Measurements from ENCODE around the gene PDYN.

The PDYN gene

GRCh38 chr20:2004171-2004570 lies 10.3 kb upstream of the PDYN start:
- Mint-ChIP-seq H3K4me3 (no peak overlapping the region), H3K36me3 (ENCODE audit: low read depth) (no peaks in the 10 kb centered on the region), H3K9me3 (no peaks in the 10 kb centered on the region), H3K27me3 (peaks cover 23% of the 10 kb centered on the region), H3K27ac (no peak overlapping the region), H3K4me1 (ENCODE audit: low read depth) (no peaks in the 10 kb centered on the region)
- intact Hi-C loops (cut with micrococcal nuclease), result no loop called here

GRCh38 chr20:2002365-2002764 lies 8.5 kb upstream of the PDYN start:
- no peak overlapping the region for H3K27ac Mint-ChIP-seq
- H3K36me3 Mint-ChIP-seq (ENCODE audit: low read depth), result no peaks in the 10 kb centered on the region
- intact Hi-C loops (cut with micrococcal nuclease), result no loop called here
- H3K4me1 Mint-ChIP-seq (ENCODE audit: low read depth), result no peaks in the 10 kb centered on the region
- peaks cover 29% of the 10 kb centered on the region for H3K27me3 Mint-ChIP-seq
- H3K4me3 Mint-ChIP-seq, result no peak overlapping the region
- H3K9me3 Mint-ChIP-seq, result no peaks in the 10 kb centered on the region

DNA sequence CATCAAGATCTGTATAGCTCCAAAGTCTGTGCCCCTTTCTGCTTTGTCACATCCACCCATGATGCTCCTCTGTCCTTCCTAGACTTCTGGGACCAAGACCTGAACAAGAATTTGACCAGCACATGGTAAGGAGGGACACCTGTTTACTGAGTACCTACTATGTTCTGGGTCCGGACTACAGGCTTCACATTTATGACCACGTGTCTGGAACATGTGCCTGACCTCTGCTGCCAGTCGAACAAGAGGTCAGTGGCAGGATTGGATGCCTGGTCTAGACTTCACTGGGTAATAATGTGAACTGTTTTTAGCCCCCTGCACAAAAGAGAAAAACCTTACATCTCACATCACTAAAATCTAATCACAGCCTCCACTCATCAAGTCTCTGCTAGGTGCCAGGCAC lies 7.3 kb upstream of the PDYN start:
- intact Hi-C loops (cut with micrococcal nuclease), result no loop called here
- no peak overlapping the region for H3K4me3 Mint-ChIP-seq
- H3K36me3 Mint-ChIP-seq (ENCODE audit: low read depth), result no peaks in the 10 kb centered on the region
- no peaks in the 10 kb centered on the region for H3K4me1 Mint-ChIP-seq (ENCODE audit: low read depth)
- H3K9me3 Mint-ChIP-seq, result no peaks in the 10 kb centered on the region
- peaks cover 34% of the 10 kb centered on the region for H3K27me3 Mint-ChIP-seq
- H3K27ac Mint-ChIP-seq, result no peak overlapping the region

GRCh38 chr20:2000285-2000684 lies 6.4 kb upstream of the PDYN start:
- intact Hi-C loops (cut with micrococcal nuclease), result no loop called here
- peaks cover 41% of the 10 kb centered on the region for H3K27me3 Mint-ChIP-seq
- no peaks in the 10 kb centered on the region for H3K36me3 Mint-ChIP-seq (ENCODE audit: low read depth)
- H3K27ac Mint-ChIP-seq, result no peak overlapping the region
- no peaks in the 10 kb centered on the region for H3K9me3 Mint-ChIP-seq
- no peak overlapping the region for H3K4me3 Mint-ChIP-seq
- no peaks in the 10 kb centered on the region for H3K4me1 Mint-ChIP-seq (ENCODE audit: low read depth)

- Mint-ChIP-seq H3K27ac (no peak overlapping the region), H3K36me3 (ENCODE audit: low read depth) (no peaks in the 10 kb centered on the region), H3K27me3 (peaks cover 50% of the 10 kb centered on the region), H3K4me3 (no peak overlapping the region), H3K4me1 (ENCODE audit: low read depth) (no peaks in the 10 kb centered on the region), H3K9me3 (no peaks in the 10 kb centered on the region)
- intact Hi-C loops (cut with micrococcal nuclease), result no loop called here
These were observed 4.9 kb upstream of the PDYN start for GRCh38 chr20:1998715-1999114.

DNA sequence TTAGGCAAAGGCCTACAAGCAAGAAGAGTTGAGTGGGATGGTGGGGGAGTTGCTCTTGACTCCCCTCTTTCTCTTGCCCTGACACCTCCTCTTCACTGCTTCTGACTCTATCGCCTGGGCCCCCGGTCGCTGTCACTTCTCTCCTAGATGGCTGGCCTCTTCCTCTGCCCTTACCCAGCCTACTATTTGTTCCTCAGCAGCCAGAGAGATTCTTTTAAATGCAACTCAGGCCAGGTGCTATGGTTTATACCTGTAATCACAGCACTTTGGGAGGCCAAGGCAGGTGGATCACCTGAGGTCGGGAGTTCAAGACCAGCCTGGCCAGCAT lies 4.3 kb upstream of the PDYN start:
- H3K9me3 Mint-ChIP-seq, result no peaks in the 10 kb centered on the region
- H3K4me1 Mint-ChIP-seq (ENCODE audit: low read depth), result no peaks in the 10 kb centered on the region
- H3K4me3 Mint-ChIP-seq, result no peak overlapping the region
- intact Hi-C loops (cut with micrococcal nuclease), result no loop called here
- H3K36me3 Mint-ChIP-seq (ENCODE audit: low read depth), result no peaks in the 10 kb centered on the region
- no peak overlapping the region for H3K27ac Mint-ChIP-seq
- H3K27me3 Mint-ChIP-seq, result peaks cover 56% of the 10 kb centered on the region

DNA sequence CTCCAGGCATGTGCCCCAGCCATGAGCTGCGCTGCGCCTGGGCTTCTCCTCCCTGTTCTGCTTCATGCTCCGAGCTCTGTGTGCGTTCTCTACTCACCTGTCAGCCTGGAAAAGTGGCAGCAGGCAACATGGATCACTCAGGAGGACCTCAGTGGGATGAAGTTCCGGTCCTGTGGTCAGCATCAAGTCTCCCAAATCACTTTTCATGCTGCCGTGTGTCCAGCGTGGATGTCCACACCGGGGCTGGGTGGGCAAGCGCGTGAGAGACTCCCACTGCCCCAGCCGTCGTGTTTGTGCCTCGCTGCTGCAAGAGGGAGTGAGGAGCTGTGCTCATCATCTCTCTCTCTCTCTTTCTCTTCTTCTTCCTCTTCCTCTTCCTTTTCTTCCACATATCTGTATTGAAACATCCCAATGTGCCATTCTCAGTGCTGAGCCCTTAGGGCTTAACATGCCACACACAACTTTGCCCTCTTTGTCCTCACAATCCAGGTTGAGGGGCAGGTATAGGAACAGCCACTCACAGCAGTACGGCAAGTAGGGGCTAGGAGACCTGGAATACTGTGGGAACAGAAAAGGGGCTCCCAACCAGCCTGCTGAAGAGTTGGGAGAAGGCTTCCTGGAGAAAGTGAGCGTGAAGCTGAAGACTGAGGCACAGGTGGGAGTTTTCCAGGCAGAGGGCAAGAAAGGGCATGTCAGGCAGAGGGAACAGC lies 3.8 kb upstream of the PDYN start:
- Mint-ChIP-seq H3K27me3 (peaks cover 59% of the 10 kb centered on the region), H3K4me1 (ENCODE audit: low read depth) (no peaks in the 10 kb centered on the region), H3K4me3 (no peak overlapping the region), H3K36me3 (ENCODE audit: low read depth) (no peaks in the 10 kb centered on the region), H3K9me3 (no peaks in the 10 kb centered on the region), H3K27ac (no peak overlapping the region)
- intact Hi-C loops (cut with micrococcal nuclease), result no loop called here

- Mint-ChIP-seq H3K9me3 (no peaks in the 10 kb centered on the region), H3K4me3 (no peak overlapping the region), H3K4me1 (ENCODE audit: low read depth) (no peaks in the 10 kb centered on the region), H3K27ac (no peak overlapping the region), H3K36me3 (ENCODE audit: low read depth) (no peaks in the 10 kb centered on the region), H3K27me3 (peaks cover 67% of the 10 kb centered on the region)
- intact Hi-C loops (cut with micrococcal nuclease), result loop anchor here (1.0 kb wide), 1 partner anchor 11 kb away; no protein-coding TSS in a partner anchor
These were observed 1.9 kb upstream of the PDYN start for GRCh38 chr20:1995531-1996310.

DNA sequence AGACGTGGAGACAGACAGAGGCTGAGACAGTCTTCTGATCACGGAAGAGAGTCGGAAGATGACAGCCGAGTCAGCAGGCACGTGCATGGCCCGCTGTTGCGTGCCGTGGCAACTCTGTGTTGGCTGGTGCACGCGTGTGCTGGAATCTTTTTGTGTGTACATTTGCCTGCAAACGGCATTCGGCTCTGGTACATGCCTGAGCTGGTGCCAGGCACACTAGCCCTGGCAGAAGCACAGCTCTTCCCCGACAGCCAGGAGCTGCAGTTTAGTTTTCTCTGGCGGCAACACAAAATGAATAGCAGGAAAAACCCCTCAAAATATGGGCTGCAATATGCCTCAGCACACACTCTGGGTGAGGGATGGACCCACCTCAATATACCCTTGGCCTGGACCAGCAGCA lies 769 bp upstream of the PDYN start:
- peaks cover 73% of the 10 kb centered on the region for H3K27me3 Mint-ChIP-seq
- no peaks in the 10 kb centered on the region for H3K9me3 Mint-ChIP-seq
- intact Hi-C loops (cut with micrococcal nuclease), result no loop called here
- H3K27ac Mint-ChIP-seq, result no peak overlapping the region
- H3K4me3 Mint-ChIP-seq, result no peak overlapping the region
- no peaks in the 10 kb centered on the region for H3K36me3 Mint-ChIP-seq (ENCODE audit: low read depth)
- no peaks in the 10 kb centered on the region for H3K4me1 Mint-ChIP-seq (ENCODE audit: low read depth)

GRCh38 chr20:1992359-1993110 lies 1.3 kb downstream of the PDYN start:
- no peaks in the 10 kb centered on the region for H3K36me3 Mint-ChIP-seq (ENCODE audit: low read depth)
- no peak overlapping the region for H3K4me3 Mint-ChIP-seq
- intact Hi-C loops (cut with micrococcal nuclease), result no loop called here
- no peaks in the 10 kb centered on the region for H3K4me1 Mint-ChIP-seq (ENCODE audit: low read depth)
- H3K27me3 Mint-ChIP-seq, result peaks cover 64% of the 10 kb centered on the region
- H3K9me3 Mint-ChIP-seq, result no peaks in the 10 kb centered on the region
- no peak overlapping the region for H3K27ac Mint-ChIP-seq

GRCh38 chr20:1987826-1988225 lies 6.0 kb downstream of the PDYN start:
- peaks cover 12% of the 10 kb centered on the region for H3K4me1 Mint-ChIP-seq (ENCODE audit: low read depth)
- H3K27ac Mint-ChIP-seq, result no peak overlapping the region
- no peak overlapping the region for H3K4me3 Mint-ChIP-seq
- intact Hi-C loops (cut with micrococcal nuclease), result no loop called here
- H3K36me3 Mint-ChIP-seq (ENCODE audit: low read depth), result no peaks in the 10 kb centered on the region
- no peaks in the 10 kb centered on the region for H3K9me3 Mint-ChIP-seq
- peaks cover 55% of the 10 kb centered on the region for H3K27me3 Mint-ChIP-seq

- H3K27ac Mint-ChIP-seq, result no peak overlapping the region
- intact Hi-C loops (cut with micrococcal nuclease), result no loop called here
- peaks cover 54% of the 10 kb centered on the region for H3K27me3 Mint-ChIP-seq
- H3K36me3 Mint-ChIP-seq (ENCODE audit: low read depth), result no peaks in the 10 kb centered on the region
- no peaks in the 10 kb centered on the region for H3K9me3 Mint-ChIP-seq
- H3K4me3 Mint-ChIP-seq, result no peak overlapping the region
- H3K4me1 Mint-ChIP-seq (ENCODE audit: low read depth), result peaks cover 12% of the 10 kb centered on the region
These were observed 10.6 kb downstream of the PDYN start for GRCh38 chr20:1983301-1983700.

- Mint-ChIP-seq H3K27me3 (peaks cover 58% of the 10 kb centered on the region), H3K4me1 (ENCODE audit: low read depth) (peaks cover 12% of the 10 kb centered on the region), H3K4me3 (no peak overlapping the region), H3K9me3 (no peaks in the 10 kb centered on the region), H3K36me3 (ENCODE audit: low read depth) (no peaks in the 10 kb centered on the region), H3K27ac (no peak overlapping the region)
- intact Hi-C loops (cut with micrococcal nuclease), result no loop called here
These were observed 11.2 kb downstream of the PDYN start for GRCh38 chr20:1982686-1983085.

DNA sequence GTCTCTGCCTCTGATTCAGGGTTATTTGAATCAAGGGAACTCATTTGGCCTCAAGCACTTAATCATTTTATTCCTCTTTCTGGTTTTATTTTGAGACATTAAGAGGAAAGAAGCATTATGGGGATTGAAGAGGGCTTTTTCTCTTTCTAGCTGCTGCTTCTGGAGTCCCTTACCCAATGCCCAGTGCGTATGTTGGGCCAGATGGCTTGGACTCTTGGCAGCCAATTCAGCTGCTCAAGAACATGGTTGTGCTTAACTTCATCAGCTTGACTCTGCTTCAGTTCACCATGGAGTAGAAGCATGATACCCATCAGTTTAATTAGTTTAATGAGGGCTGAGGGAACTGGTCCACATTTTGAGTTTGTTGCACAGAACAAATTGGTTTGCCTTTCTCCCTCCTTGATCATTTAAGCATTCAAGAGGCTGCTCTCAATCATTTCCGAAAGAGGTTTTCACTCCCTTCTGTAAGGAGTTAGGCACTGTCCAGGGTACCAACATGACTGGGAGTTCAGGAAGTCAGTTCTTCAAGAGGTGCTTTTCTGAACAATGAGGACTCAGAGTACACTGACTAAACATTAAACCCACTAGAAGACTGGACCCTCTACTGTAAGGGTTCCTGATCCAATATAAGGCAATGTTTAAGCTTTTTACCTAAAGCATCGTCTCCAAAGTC lies 14.6 kb downstream of the PDYN start:
- intact Hi-C loops (cut with micrococcal nuclease), result no loop called here
- no peak overlapping the region for H3K4me3 Mint-ChIP-seq
- H3K27me3 Mint-ChIP-seq, result peaks cover 52% of the 10 kb centered on the region

More for the DNA sequence above, 14.6 kb downstream of the PDYN start:
- H3K27ac Mint-ChIP-seq, result no peak overlapping the region
- H3K9me3 Mint-ChIP-seq, result no peaks in the 10 kb centered on the region
- no peaks in the 10 kb centered on the region for H3K36me3 Mint-ChIP-seq (ENCODE audit: low read depth)
- peaks cover 10% of the 10 kb centered on the region for H3K4me1 Mint-ChIP-seq (ENCODE audit: low read depth)

All from dendritic cell treated with granulocyte-macrophage colony-stimulating factor and Interleukin-4, amounts not matched to agents 40 ng/mL and 50 ng/mL, for 4 days (primary cell).